ENCODE measurements around the gene SMLR1. TPM values are rescaled to one million over a fixed set of nuclear protein-coding genes. Genes with fewer than 3 reads are reported as not detected.

The SMLR1 gene
- total RNA-seq, 1 donor from 2014 or later = not detected

GRCh38 chr6:130859161-130859867 lies 32.1 kb downstream of the SMLR1 start:
- no peaks in the 10 kb centered on the region for H3K27me3 ChIP-seq (ENCODE audit: control insufficient read depth, insufficient read depth, low read length)
- TF ChIP-seq CTCF (IDR thresholded peaks at IDR 0.05; ENCODE audit: insufficient read depth, low read length, poor library complexity, severe bottlenecking) = no peak
- H3K36me3 ChIP-seq (ENCODE audit: control insufficient read depth, insufficient read depth, low read length) = peaks cover 1% of the 10 kb centered on the region
- H3K4me3 ChIP-seq (ENCODE audit: low read depth, low read length) = no peak overlapping the region
- no peak for DNase-seq (ENCODE audit: low read depth)

- DNase-seq (ENCODE audit: low read depth) = no peak
- no peak overlapping the region for H3K4me3 ChIP-seq (ENCODE audit: low read depth, low read length)
- H3K27me3 ChIP-seq (ENCODE audit: control insufficient read depth, insufficient read depth, low read length) = no peaks in the 10 kb centered on the region
- H3K36me3 ChIP-seq (ENCODE audit: control insufficient read depth, insufficient read depth, low read length) = peaks cover 1% of the 10 kb centered on the region
- TF ChIP-seq CTCF (IDR thresholded peaks at IDR 0.05; ENCODE audit: insufficient read depth, low read length, poor library complexity, severe bottlenecking) = no peak
Observed at GRCh38 chr6:130862370-130862769, 35.2 kb downstream of the SMLR1 start.

GRCh38 chr6:130863415-130864230 lies 36.4 kb downstream of the SMLR1 start:
- H3K4me3 ChIP-seq (ENCODE audit: low read depth, low read length) = no peak overlapping the region
- H3K27me3 ChIP-seq (ENCODE audit: control insufficient read depth, insufficient read depth, low read length) = no peaks in the 10 kb centered on the region
- no peak for DNase-seq (ENCODE audit: low read depth)
- peaks cover 1% of the 10 kb centered on the region for H3K36me3 ChIP-seq (ENCODE audit: control insufficient read depth, insufficient read depth, low read length)
- no peak for TF ChIP-seq CTCF (IDR thresholded peaks at IDR 0.05; ENCODE audit: insufficient read depth, low read length, poor library complexity, severe bottlenecking)

GRCh38 chr6:130864344-130864743 lies 37.1 kb downstream of the SMLR1 start:
- Histone ChIP-seq H3K36me3 (ENCODE audit: control insufficient read depth, insufficient read depth, low read length) (peaks cover 2% of the 10 kb centered on the region), H3K4me3 (ENCODE audit: low read depth, low read length) (no peak overlapping the region), H3K27me3 (ENCODE audit: control insufficient read depth, insufficient read depth, low read length) (no peaks in the 10 kb centered on the region)
- DNase-seq (ENCODE audit: low read depth) = no peak
- no peak for TF ChIP-seq CTCF (IDR thresholded peaks at IDR 0.05; ENCODE audit: insufficient read depth, low read length, poor library complexity, severe bottlenecking)

- H3K4me3 ChIP-seq (ENCODE audit: low read depth, low read length) = no peak overlapping the region
- DNase-seq (ENCODE audit: low read depth) = no peak
- no peak for TF ChIP-seq CTCF (IDR thresholded peaks at IDR 0.05; ENCODE audit: insufficient read depth, low read length, poor library complexity, severe bottlenecking)
- peaks cover 3% of the 10 kb centered on the region for H3K36me3 ChIP-seq (ENCODE audit: control insufficient read depth, insufficient read depth, low read length)
- H3K27me3 ChIP-seq (ENCODE audit: control insufficient read depth, insufficient read depth, low read length) = no peaks in the 10 kb centered on the region
Observed at GRCh38 chr6:130865793-130866192, 38.6 kb downstream of the SMLR1 start.

All from kidney epithelial cell (primary cell).